Fibroblast of lung (primary cell): ENCODE data around the gene PRKCH. TPM values are rescaled to one million over a fixed set of nuclear protein-coding genes. Genes with fewer than 3 reads are reported as not detected.

ENCODE experiments used
- DNase-seq, 2 donors: peaks; one replicate each; pipeline versions ENCODE4 v3.0.0 to v3.0.0-alpha.2; 2010; ENCODE audit warnings: low read depth in 2 of 2
- H2AFZ ChIP-seq: 2 replicates; pipeline ENCODE4 v1.5.1; 2012; ENCODE audit warnings: low read length, control low read depth, inconsistent platforms
- H3K27ac ChIP-seq: 2 replicates; pipeline ENCODE4 v1.5.1; 2011; ENCODE audit warnings: low read length, control low read depth; ENCODE audit not compliant: insufficient read depth
- H3K27me3 ChIP-seq: 2 replicates; pipeline ENCODE4 v1.5.1; 2011; ENCODE audit warnings: mild to moderate bottlenecking, low read length; ENCODE audit not compliant: control insufficient read depth, insufficient read depth
- H3K36me3 ChIP-seq: 2 replicates; pipeline ENCODE4 v1.5.1; 2011; ENCODE audit warnings: low read length; ENCODE audit not compliant: control insufficient read depth, insufficient read depth
- H3K4me1 ChIP-seq: 2 replicates; pipeline ENCODE4 v1.5.1; 2011; ENCODE audit warnings: low read length; ENCODE audit not compliant: control insufficient read depth, insufficient read depth; ENCODE audit errors: extremely low read depth
- H3K4me2 ChIP-seq: 2 replicates; pipeline ENCODE4 v1.5.1; 2011; ENCODE audit warnings: low read length, control low read depth; ENCODE audit not compliant: insufficient read depth; ENCODE audit errors: extremely low read depth
- H3K4me3 ChIP-seq, 4 experiments: fragments of 200-600 bp in 1 of 4; sonication (generic) in 1 of 4; replicated peaks in 1 of 4; 2 replicates each; pipeline ENCODE4 v1.5.1; 2011 to 2016; ENCODE audit warnings: low read length in 4 of 4, low read depth in 3 of 4, mild to moderate bottlenecking in 3 of 4, control low read depth in 2 of 4, inconsistent platforms in 1 of 4, mixed read lengths in 1 of 4; ENCODE audit not compliant: insufficient read depth in 1 of 4; ENCODE audit errors: control extremely low read depth in 1 of 4
- H3K79me2 ChIP-seq: 2 replicates; pipeline ENCODE4 v1.5.1; 2012; ENCODE audit warnings: mild to moderate bottlenecking, low read length, inconsistent platforms; ENCODE audit not compliant: control insufficient read depth, insufficient read depth
- H3K9ac ChIP-seq: 2 replicates; pipeline ENCODE4 v1.5.1; 2011; ENCODE audit warnings: mild to moderate bottlenecking, low read length, control low read depth; ENCODE audit not compliant: insufficient read depth
- H3K9me3 ChIP-seq: 2 replicates; pipeline ENCODE4 v1.5.1; 2012; ENCODE audit warnings: low read depth, low read length; ENCODE audit not compliant: control insufficient read depth, insufficient read depth
- H4K20me1 ChIP-seq: 2 replicates; pipeline ENCODE4 v1.5.1; 2011; ENCODE audit warnings: low read length; ENCODE audit not compliant: control insufficient read depth, insufficient read depth; ENCODE audit errors: extremely low read depth
- CTCF ChIP-seq, 2 donors: IDR thresholded peaks in 1 of 2; conservative IDR thresholded peaks in 1 of 2; 1 replicate in 1 of 2; 2 replicates in 1 of 2; pipeline ENCODE4 v1.5.1; 2011 to 2012; ENCODE audit warnings: low read length in 2 of 2, control low read depth in 1 of 2, inconsistent platforms in 1 of 2, low read depth in 1 of 2, mild to moderate bottlenecking in 1 of 2
- EZH2 ChIP-seq: IDR thresholded peaks from 2 replicates; pipeline ENCODE4 v1.5.1; 2012; ENCODE audit warnings: low read length, control low read depth, mild to moderate bottlenecking; ENCODE audit errors: missing control alignments
- polyA plus RNA-seq, 2 donors: library from polyadenylated mRNA; depleted of rRNA in 1 of 2; stranded (reverse) in 1 of 2; unstranded in 1 of 2; fragments of >200 nt; gene quantifications; 2 replicates each; pipeline ENCODE4 v1.2.1, GENCODE V29; 2011 to 2012; ENCODE audit warnings: missing spikeins in 1 of 2
- total RNA-seq: library from RNA; depleted of rRNA; stranded (reverse); fragments of >200 nt; gene quantifications from 2 replicates; pipeline ENCODE4 v1.2.1, GENCODE V29; 2014

PRKCH gene
- total and polyA plus RNA-seq, 2 donors (not counting 1 experiment from before 2014, with no cell fraction given), result 2.9 to 5.4 TPM

- Histone ChIP-seq H3K4me3 (no peak overlapping the region), H2AFZ (no peak overlapping the region), H3K79me2 (no peaks in the 10 kb centered on the region), H3K36me3 (no peaks in the 10 kb centered on the region), H3K27me3 (peaks cover 2% of the 10 kb centered on the region), H3K9ac (no peak overlapping the region), H3K4me2 (no peak overlapping the region), H3K4me1 (no peaks in the 10 kb centered on the region), H4K20me1 (no peaks in the 10 kb centered on the region), H3K27ac (no peak overlapping the region), H3K9me3 (no peaks in the 10 kb centered on the region)
- no peak for DNase-seq
- TF ChIP-seq EZH2 (no peak), CTCF (conservative IDR thresholded peaks at IDR 0.05 in 1 of 2, IDR thresholded peaks at IDR 0.05 in 1 of 2; ENCODE audit: low read depth in 1 of 2, low read length in 2 of 2) (no peak)
Measured at GRCh38 chr14:61399365-61399764, 78.0 kb downstream of the PRKCH start.

GRCh38 chr14:61401461-61401860 lies 80.1 kb downstream of the PRKCH start:
- no peak overlapping the region for H3K9ac ChIP-seq
- H3K27me3 ChIP-seq, result peaks cover 2% of the 10 kb centered on the region
- no peaks in the 10 kb centered on the region for H3K9me3 ChIP-seq
- H3K79me2 ChIP-seq, result no peaks in the 10 kb centered on the region
- no peak for DNase-seq
- H4K20me1 ChIP-seq, result no peaks in the 10 kb centered on the region
- no peak for TF ChIP-seq EZH2
- TF ChIP-seq CTCF (conservative IDR thresholded peaks at IDR 0.05 in 1 of 2, IDR thresholded peaks at IDR 0.05 in 1 of 2; ENCODE audit: low read depth in 1 of 2, low read length in 2 of 2), result no peak
- H2AFZ ChIP-seq, result no peak overlapping the region
- no peak overlapping the region for H3K4me2 ChIP-seq
- H3K4me1 ChIP-seq, result no peaks in the 10 kb centered on the region
- no peaks in the 10 kb centered on the region for H3K36me3 ChIP-seq
- H3K4me3 ChIP-seq, result no peak overlapping the region
- H3K27ac ChIP-seq, result no peak overlapping the region

- no peaks in the 10 kb centered on the region for H4K20me1 ChIP-seq
- H2AFZ ChIP-seq, result no peak overlapping the region
- H3K36me3 ChIP-seq, result no peaks in the 10 kb centered on the region
- H3K4me3 ChIP-seq, result no peak overlapping the region
- no peak for DNase-seq
- no peak overlapping the region for H3K4me2 ChIP-seq
- H3K27ac ChIP-seq, result no peak overlapping the region
- H3K27me3 ChIP-seq, result peaks cover 4% of the 10 kb centered on the region
- H3K79me2 ChIP-seq, result no peaks in the 10 kb centered on the region
- H3K4me1 ChIP-seq, result no peaks in the 10 kb centered on the region
- no peak overlapping the region for H3K9ac ChIP-seq
- H3K9me3 ChIP-seq, result no peaks in the 10 kb centered on the region
- TF ChIP-seq CTCF (conservative IDR thresholded peaks at IDR 0.05 in 1 of 2, IDR thresholded peaks at IDR 0.05 in 1 of 2; ENCODE audit: low read depth in 1 of 2, low read length in 2 of 2), result no peak
- no peak for TF ChIP-seq EZH2
Measured at GRCh38 chr14:61403411-61403810, 82.0 kb downstream of the PRKCH start.
